ENCODE data around the gene SH3D19. TPM values are rescaled to one million over a fixed set of nuclear protein-coding genes. Genes with fewer than 3 reads are reported as not detected.

SH3D19 gene
- total RNA-seq, 6 donors from 2014 or later: 91.2 to 225 (median 103) TPM

DNA sequence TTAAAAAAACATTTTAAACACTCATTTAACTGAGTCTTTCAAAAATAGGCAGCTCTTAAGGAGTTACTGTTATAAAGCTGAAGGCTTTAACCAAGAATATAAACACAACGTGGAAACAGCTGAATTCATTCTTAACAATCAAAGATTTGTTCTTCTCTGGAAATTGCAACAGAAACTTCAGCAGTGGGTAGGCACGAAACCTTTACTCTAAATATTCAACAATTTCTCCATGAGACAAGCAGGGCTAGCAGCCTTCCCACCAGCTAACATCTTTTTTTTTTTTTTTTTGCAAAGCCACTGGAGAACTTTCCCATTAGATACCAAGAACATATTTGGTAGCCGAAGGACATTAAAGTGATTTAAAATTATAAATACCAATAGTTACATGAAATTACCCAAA lies 126.7 kb downstream of the SH3D19 start:
- ATAC-seq (ENCODE audit: low FRiP score in 2 of 2): no peak
- TF ChIP-seq EP300 (IDR thresholded peaks at IDR 0.05) (no peak), POLR2A (IDR thresholded peaks at IDR 0.05) (no peak), POLR2AphosphoS5 (IDR thresholded peaks at IDR 0.05) (no peak), CTCF (IDR thresholded peaks at IDR 0.05) (no peak)
- Histone ChIP-seq H3K27ac (peak overlapping the region; percentile 4 to 73 (median 38)), H3K4me3 (no peak overlapping the region), H3K36me3 (no peaks in the 10 kb centered on the region), H3K4me1 (peaks cover 20 to 51% (median 39%) of the 10 kb centered on the region in 4 donors), H3K27me3 (no peaks in the 10 kb centered on the region), H3K9me3 (no peaks in the 10 kb centered on the region)
- WGBS, 2 donors: 52 to 62% methylated on average over 3 of the region's 3 CpGs
- no peak for DNase-seq

DNA sequence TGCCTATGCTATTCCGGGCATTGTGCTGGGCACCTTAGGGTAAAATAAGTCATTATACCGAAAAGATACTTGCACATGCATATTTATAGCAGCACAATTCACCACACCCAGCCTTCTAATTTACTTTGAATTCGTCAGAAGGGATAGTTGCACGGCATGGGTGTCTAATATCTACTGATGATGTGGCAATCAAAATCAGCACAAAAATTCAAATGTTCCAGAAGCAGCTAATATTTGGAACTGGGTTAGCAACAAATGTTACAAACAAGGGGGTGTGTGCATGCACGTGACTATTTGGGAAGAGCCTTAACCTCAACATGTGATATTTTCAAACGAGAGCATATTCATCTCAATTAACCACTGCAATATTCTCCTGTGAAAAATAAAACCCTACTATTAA lies 128.2 kb downstream of the SH3D19 start:
- no peak overlapping the region for H3K4me3 ChIP-seq
- WGBS, 2 donors: 67 to 71% methylated on average over 6 of the region's 6 CpGs
- H3K9me3 ChIP-seq: no peaks in the 10 kb centered on the region
- ATAC-seq (ENCODE audit: low FRiP score in 2 of 2) (peak in 1 of 2 donors; percentile 74), DNase-seq (no peak)
- H3K4me1 ChIP-seq: peaks cover 13 to 51% (median 31%) of the 10 kb centered on the region in 4 donors
- no peaks in the 10 kb centered on the region for H3K36me3 ChIP-seq
- peak overlapping the region; percentile 27 to 70 (median 39) for H3K27ac ChIP-seq
- TF ChIP-seq POLR2AphosphoS5 (IDR thresholded peaks at IDR 0.05): peak in 1 of 2 donors; percentile 33
- no peak for TF ChIP-seq POLR2A (IDR thresholded peaks at IDR 0.05)
- TF ChIP-seq CTCF (IDR thresholded peaks at IDR 0.05): no peak
- TF ChIP-seq EP300 (IDR thresholded peaks at IDR 0.05): peak in 1 of 4 donors; percentile 2
- H3K27me3 ChIP-seq: no peaks in the 10 kb centered on the region

- ATAC-seq (ENCODE audit: low FRiP score in 2 of 2): peak; percentile 9 to 26
- Histone ChIP-seq H3K4me3 (no peak overlapping the region), H3K9me3 (no peaks in the 10 kb centered on the region), H3K4me1 (peaks cover 11 to 45% (median 25%) of the 10 kb centered on the region in 4 donors), H3K36me3 (no peaks in the 10 kb centered on the region), H3K27ac (peak overlapping the region; percentile 34 to 77 (median 72)), H3K27me3 (no peaks in the 10 kb centered on the region)
- no peak for TF ChIP-seq CTCF (IDR thresholded peaks at IDR 0.05)
- no peak for TF ChIP-seq EP300 (IDR thresholded peaks at IDR 0.05)
- no peak for TF ChIP-seq POLR2A (IDR thresholded peaks at IDR 0.05)
- TF ChIP-seq POLR2AphosphoS5 (IDR thresholded peaks at IDR 0.05): no peak
- DNase-seq: no peak
- WGBS, 2 donors: 18 to 23% methylated on average over 5 of the region's 5 CpGs
Measured at GRCh38 chr4:151195801-151196200, 129.6 kb downstream of the SH3D19 start.

- no peak overlapping the region for H3K27ac ChIP-seq
- 98 to 100% methylated on average over 2 of the region's 2 CpGs for WGBS, 2 donors
- no peak for DNase-seq
Measured at GRCh38 chr4:151193414-151193813, 132.0 kb downstream of the SH3D19 start.

More at GRCh38 chr4:151193414-151193813, 132.0 kb downstream of the SH3D19 start:
- ATAC-seq (ENCODE audit: low FRiP score in 2 of 2): no peak
- Histone ChIP-seq H3K4me1 (peaks cover 11 to 23% (median 17%) of the 10 kb centered on the region in 4 donors), H3K9me3 (no peaks in the 10 kb centered on the region), H3K27me3 (no peaks in the 10 kb centered on the region), H3K4me3 (no peak overlapping the region), H3K36me3 (no peaks in the 10 kb centered on the region)
- TF ChIP-seq POLR2AphosphoS5 (IDR thresholded peaks at IDR 0.05) (no peak), CTCF (IDR thresholded peaks at IDR 0.05) (no peak), POLR2A (IDR thresholded peaks at IDR 0.05) (no peak), EP300 (IDR thresholded peaks at IDR 0.05) (no peak)
